ENCODE data around the gene PARD3. TPM values are rescaled to one million over a fixed set of nuclear protein-coding genes. Genes with fewer than 3 reads are reported as not detected.
A peak's percentile ranks its signal among the peaks of the same experiment; 100 is the strongest.

PARD3 gene
- polyA plus RNA-seq, 2 of the 4 experiments (the other 2 are of a cell fraction) = 110 to 200 TPM

GRCh38 chr10:34384372-34384771 lies 430.7 kb downstream of the PARD3 start:
- Histone ChIP-seq H3K4me3 (no peak overlapping the region), H3K9me3 (no peaks in the 10 kb centered on the region), H3K27ac (no peak overlapping the region), H3K4me1 (peaks cover 28% of the 10 kb centered on the region), H3K4me2 (no peak overlapping the region)
- CTCF ChIA-PET = interaction anchor here (0.7 to 2.0 kb wide), 2 partner anchors 250 to 254 kb away, joined by 3 to 6 read pairs; no protein-coding TSS in a partner anchor
- FAIRE-seq (no peak), ATAC-seq (peak; percentile 39 to 46; a peak in 2 of 6 replicates), DNase-seq (ENCODE audit: low read depth in 1 of 2, low spot score in 1 of 2) (no peak)
- no peak for TF ChIP-seq CEBPB (IDR thresholded peaks at IDR 0.05)
- no peak for TF ChIP-seq JUNB (IDR thresholded peaks at IDR 0.05)
- TF ChIP-seq HEYL (CRISPR knock-in tag; IDR thresholded peaks at IDR 0.05) = no peak
- TF ChIP-seq SREBF2 (IDR thresholded peaks at IDR 0.05) = no peak
- no peak for TF ChIP-seq TFCP2L1 (CRISPR knock-in tag; IDR thresholded peaks at IDR 0.05)
- no peak for TF ChIP-seq KDM1A (IDR thresholded peaks at IDR 0.05; ENCODE audit: low read depth)
- TF ChIP-seq PHF8 (IDR thresholded peaks at IDR 0.05; ENCODE audit: borderline replicate concordance, low read depth) = no peak
- no peak for TF ChIP-seq HOXA7 (CRISPR knock-in tag; IDR thresholded peaks at IDR 0.05)
- TF ChIP-seq NFE2L2 (conservative IDR thresholded peaks at IDR 0.05; ENCODE audit: low read length) = no peak
- TF ChIP-seq TP53 (CRISPR knock-in tag; IDR thresholded peaks at IDR 0.05) = no peak
- no peak for TF ChIP-seq EHMT2 (IDR thresholded peaks at IDR 0.05; ENCODE audit: low read depth)
- no peak for TF ChIP-seq PBX3 (IDR thresholded peaks at IDR 0.05)
- no peak for TF ChIP-seq BCL3 (IDR thresholded peaks at IDR 0.05)
- no peak for TF ChIP-seq CTCF (IDR thresholded peaks at IDR 0.05)
- 92% methylated on average over 4 of the region's 4 CpGs for WGBS (ENCODE audit: missing lambda C conversion rate)
- POLR2A ChIA-PET = interaction anchor here (0.7 kb wide), 1 partner anchor 85 kb away, joined by 3 read pairs; no protein-coding TSS in a partner anchor

GRCh38 chr10:34382626-34383025 lies 432.5 kb downstream of the PARD3 start:
- ChIA-PET POLR2A (no interaction called here), CTCF (interaction anchor here (1.1 to 2.0 kb wide), 3 partner anchors 16 to 256 kb away, joined by 3 to 6 read pairs (median 4); no protein-coding TSS in a partner anchor)
- ATAC-seq = no peak
- WGBS (ENCODE audit: missing lambda C conversion rate) = 95% methylated on average over 10 of the region's 10 CpGs
- no peak overlapping the region for H3K4me3 ChIP-seq
- no peak for DNase-seq (ENCODE audit: low read depth in 1 of 2, low spot score in 1 of 2)
- FAIRE-seq = no peak
- TF ChIP-seq NFE2L2 (conservative IDR thresholded peaks at IDR 0.05; ENCODE audit: low read length) (no peak), ZSCAN20 (CRISPR knock-in tag; IDR thresholded peaks at IDR 0.05) (no peak)
- H3K27ac ChIP-seq = no peak overlapping the region
- peaks cover 15% of the 10 kb centered on the region for H3K4me1 ChIP-seq
- H3K9me3 ChIP-seq = no peaks in the 10 kb centered on the region
- no peak overlapping the region for H3K4me2 ChIP-seq

GRCh38 chr10:34380856-34381255 lies 434.2 kb downstream of the PARD3 start:
- ATAC-seq (no peak), DNase-seq (ENCODE audit: low read depth in 1 of 2, low spot score in 1 of 2) (no peak), FAIRE-seq (no peak)
- H3K4me2 ChIP-seq = no peak overlapping the region
- TF ChIP-seq POLR2AphosphoS2 (conservative IDR thresholded peaks at IDR 0.05; ENCODE audit: low read length) = no peak
- TF ChIP-seq NPAS2 (CRISPR knock-in tag; IDR thresholded peaks at IDR 0.05; ENCODE audit: borderline replicate concordance) = no peak
- TF ChIP-seq MAFK (IDR thresholded peaks at IDR 0.05; ENCODE audit: partially characterized antibody) = no peak
- no peak for TF ChIP-seq CBX2 (IDR thresholded peaks at IDR 0.05; ENCODE audit: borderline replicate concordance, low read depth)
- no peak for TF ChIP-seq MAZ (IDR thresholded peaks at IDR 0.05; ENCODE audit: borderline replicate concordance, low read depth, low read length)
- TF ChIP-seq NFE2L2 (conservative IDR thresholded peaks at IDR 0.05; ENCODE audit: low read length) = no peak
- no peak for TF ChIP-seq TP53 (CRISPR knock-in tag; IDR thresholded peaks at IDR 0.05)
- no peak for TF ChIP-seq USF2 (IDR thresholded peaks at IDR 0.05)
- TF ChIP-seq HDAC2 (IDR thresholded peaks at IDR 0.05) = no peak
- TF ChIP-seq KDM1A (IDR thresholded peaks at IDR 0.05; ENCODE audit: low read depth) = no peak
- no peak for TF ChIP-seq ESRRA (IDR thresholded peaks at IDR 0.05; ENCODE audit: borderline replicate concordance, low read length)
- TF ChIP-seq REST (IDR thresholded peaks at IDR 0.05) = no peak
- no peak for TF ChIP-seq EHF (CRISPR knock-in tag; IDR thresholded peaks at IDR 0.05)
- no peak for TF ChIP-seq FOSB (CRISPR knock-in tag; IDR thresholded peaks at IDR 0.05)
- no peak overlapping the region for H3K27ac ChIP-seq
- peaks cover 15% of the 10 kb centered on the region for H3K4me1 ChIP-seq
- ChIA-PET CTCF (no interaction called here), POLR2A (no interaction called here)
- 86% methylated on average over 3 of the region's 3 CpGs for WGBS (ENCODE audit: missing lambda C conversion rate)
- H3K9me3 ChIP-seq = no peaks in the 10 kb centered on the region
- no peak overlapping the region for H3K4me3 ChIP-seq

Measured in A549 (cell line).